Common myeloid progenitor, CD34-positive (primary cell): Measurements from ENCODE around the gene TUFT1.
A peak's percentile ranks its signal among the peaks of the same experiment; 100 is the strongest.

Source experiments
- CTCF ChIA-PET: fragments of 350-600 bp; sonication (Branson Sonifier 250); formaldehyde crosslinking; loops from one replicate; lab custom pipeline; 2021; ENCODE audit warnings: antibody characterized with exemption; lab: Charles Lee
- POLR2A ChIA-PET: fragments of 350-600 bp; sonication (Branson Sonifier 250); formaldehyde crosslinking; loops from one replicate; lab custom pipeline; 2021; ENCODE audit warnings: antibody characterized with exemption; lab: Charles Lee
- DNase-seq, 3 donors: peaks; one replicate each; pipeline versions ENCODE4 v3.0.0 to v3.0.0-alpha.2; 2013
- H3K27ac ChIP-seq, 2 experiments: 1 replicate in 1 of 2; 2 replicates in 1 of 2; pipeline ENCODE4 v1.7.0; 2013; ENCODE audit warnings: inconsistent platforms in 2 of 2, low read length in 2 of 2, mild to moderate bottlenecking in 2 of 2, low read depth in 1 of 2, moderate library complexity in 1 of 2; ENCODE audit not compliant: severe bottlenecking in 2 of 2, insufficient read depth in 1 of 2, poor library complexity in 1 of 2
- H3K27me3 ChIP-seq, 5 experiments: replicated peaks in 2 of 5; 1 replicate in 3 of 5; 2 replicates in 2 of 5; pipeline versions ENCODE4 v1.6.1 to v1.7.0; 2013; ENCODE audit warnings: low read length in 4 of 5, mild to moderate bottlenecking in 2 of 5, moderate library complexity in 2 of 5, inconsistent platforms in 1 of 5; ENCODE audit not compliant: insufficient read depth in 5 of 5, control insufficient read depth in 4 of 5
- H3K36me3 ChIP-seq, 4 experiments: 1 replicate in 2 of 4; 2 replicates in 2 of 4; pipeline versions ENCODE4 v1.6.1 to v1.7.0; 2013; ENCODE audit warnings: low read length in 3 of 4, control low read depth in 1 of 4, mild to moderate bottlenecking in 1 of 4; ENCODE audit not compliant: control insufficient read depth in 4 of 4, insufficient read depth in 4 of 4
- H3K4me1 ChIP-seq, 4 experiments: 1 replicate in 3 of 4; 2 replicates in 1 of 4; pipeline versions ENCODE4 v1.6.1 to v1.7.1; 2013; ENCODE audit warnings: low read length in 3 of 4, mild to moderate bottlenecking in 3 of 4, control low read depth in 1 of 4, inconsistent platforms in 1 of 4, moderate library complexity in 1 of 4; ENCODE audit not compliant: control insufficient read depth in 4 of 4, insufficient read depth in 4 of 4; ENCODE audit errors: control extremely low read depth in 1 of 4
- H3K4me3 ChIP-seq, 7 experiments: 1 replicate in 4 of 7; 2 replicates in 3 of 7; pipeline versions ENCODE4 v1.5.1 to v1.7.0; 2013; ENCODE audit warnings: mild to moderate bottlenecking in 7 of 7, low read length in 6 of 7, moderate library complexity in 6 of 7, inconsistent platforms in 2 of 7, low read depth in 2 of 7, control low read depth in 1 of 7; ENCODE audit not compliant: insufficient read depth in 4 of 7, control insufficient read depth in 1 of 7; ENCODE audit errors: extremely low read depth in 1 of 7
- H3K9me3 ChIP-seq, 5 experiments: 1 replicate in 4 of 5; 2 replicates in 1 of 5; pipeline versions ENCODE4 v1.6.1 to v1.7.1; 2013; ENCODE audit warnings: low read length in 4 of 5, mild to moderate bottlenecking in 2 of 5, inconsistent platforms in 1 of 5, low read depth in 1 of 5, moderate library complexity in 1 of 5; ENCODE audit not compliant: control insufficient read depth in 4 of 5, insufficient read depth in 2 of 5; ENCODE audit errors: control extremely low read depth in 1 of 5
- WGBS: methylation state at CpG from one replicate; pipeline ENCODE4 v1.1.5; 2013; ENCODE audit not compliant: insufficient coverage; 5-methylcytosine and 5-hydroxymethylcytosine counted together

TUFT1 gene

DNA sequence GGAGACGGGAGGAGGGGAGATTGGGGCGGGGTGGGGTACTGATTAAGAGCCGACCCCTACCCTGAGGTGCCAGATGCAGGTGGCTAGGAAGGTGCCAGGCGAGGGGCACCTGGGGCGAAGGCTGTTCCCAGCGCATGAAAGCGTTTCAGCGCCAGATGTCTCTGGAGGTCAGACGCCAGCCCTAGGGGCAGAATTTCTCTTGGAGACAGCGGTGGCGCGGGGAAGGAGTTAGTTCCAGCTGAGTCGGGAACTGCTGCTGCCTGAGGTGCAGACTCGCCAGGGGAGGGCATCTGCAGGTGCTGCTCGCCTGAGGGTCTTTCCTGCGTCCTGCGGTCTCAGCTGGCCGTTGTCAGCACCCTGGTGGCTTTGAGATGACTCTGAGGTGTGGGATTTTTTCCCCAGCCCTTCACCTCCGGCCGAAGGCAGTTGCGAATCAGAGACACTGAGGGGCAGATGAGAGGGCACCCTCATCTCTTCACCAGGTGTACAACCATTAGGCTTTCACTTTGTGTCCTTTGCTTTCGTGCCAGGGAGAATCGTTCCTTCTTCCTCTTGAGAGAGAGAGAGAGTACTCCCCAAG is 28.4 kb upstream of the TUFT1 start:
- 0% methylated on average over 20 of the region's 23 CpGs for WGBS
- H3K27ac ChIP-seq = no peak overlapping the region
- CTCF ChIA-PET = interaction anchor here (1.3 to 2.2 kb wide), 4 partner anchors 8 to 25 kb away, joined by 3 to 8 read pairs (median 5); no protein-coding TSS in a partner anchor
- H3K36me3 ChIP-seq = no peaks in the 10 kb centered on the region
- peaks cover 10 to 33% (median 24%) of the 10 kb centered on the region in 4 experiments for H3K4me1 ChIP-seq
- peak; percentile 25 to 57 (median 47) for DNase-seq
- peak overlapping the region; percentile 13 to 86 (median 77) for H3K4me3 ChIP-seq
- POLR2A ChIA-PET = no interaction called here
- H3K9me3 ChIP-seq = no peaks in the 10 kb centered on the region
- peaks cover 0 to 15% (median 10%) of the 10 kb centered on the region in 5 experiments for H3K27me3 ChIP-seq

DNA sequence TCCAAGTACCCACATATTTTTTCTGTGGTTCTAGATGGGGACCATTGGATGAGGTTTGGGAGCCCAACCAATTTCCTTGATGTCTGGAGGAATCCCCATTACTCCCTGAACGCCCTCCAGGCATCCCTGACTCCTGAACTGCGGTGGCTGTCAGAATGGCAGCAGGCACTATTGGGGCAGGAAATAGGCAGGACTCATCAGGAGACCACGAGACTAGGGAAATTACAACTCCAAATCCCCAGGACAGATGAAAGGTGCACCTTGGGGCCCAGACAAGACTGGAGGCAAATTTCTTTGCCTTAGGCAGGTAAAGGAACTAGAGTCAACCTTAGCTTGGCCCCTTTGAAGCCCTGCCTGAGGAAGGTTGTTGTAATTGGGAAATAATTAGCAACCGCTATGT is 27.8 kb upstream of the TUFT1 start:
- CTCF ChIA-PET = interaction anchor here (1.4 to 1.5 kb wide), 2 partner anchors 10 kb away, joined by 5 read pairs; no protein-coding TSS in a partner anchor
- Histone ChIP-seq H3K4me3 (peak overlapping the region in 6 of 7 experiments; percentile 43 to 86 (median 78)), H3K27ac (no peak overlapping the region), H3K4me1 (peaks cover 10 to 33% (median 24%) of the 10 kb centered on the region in 4 experiments), H3K36me3 (no peaks in the 10 kb centered on the region), H3K27me3 (peaks cover 0 to 15% (median 10%) of the 10 kb centered on the region in 5 experiments), H3K9me3 (no peaks in the 10 kb centered on the region)
- DNase-seq = no peak
- 50% methylated on average over 2 of the region's 4 CpGs for WGBS
- POLR2A ChIA-PET = no interaction called here

DNA sequence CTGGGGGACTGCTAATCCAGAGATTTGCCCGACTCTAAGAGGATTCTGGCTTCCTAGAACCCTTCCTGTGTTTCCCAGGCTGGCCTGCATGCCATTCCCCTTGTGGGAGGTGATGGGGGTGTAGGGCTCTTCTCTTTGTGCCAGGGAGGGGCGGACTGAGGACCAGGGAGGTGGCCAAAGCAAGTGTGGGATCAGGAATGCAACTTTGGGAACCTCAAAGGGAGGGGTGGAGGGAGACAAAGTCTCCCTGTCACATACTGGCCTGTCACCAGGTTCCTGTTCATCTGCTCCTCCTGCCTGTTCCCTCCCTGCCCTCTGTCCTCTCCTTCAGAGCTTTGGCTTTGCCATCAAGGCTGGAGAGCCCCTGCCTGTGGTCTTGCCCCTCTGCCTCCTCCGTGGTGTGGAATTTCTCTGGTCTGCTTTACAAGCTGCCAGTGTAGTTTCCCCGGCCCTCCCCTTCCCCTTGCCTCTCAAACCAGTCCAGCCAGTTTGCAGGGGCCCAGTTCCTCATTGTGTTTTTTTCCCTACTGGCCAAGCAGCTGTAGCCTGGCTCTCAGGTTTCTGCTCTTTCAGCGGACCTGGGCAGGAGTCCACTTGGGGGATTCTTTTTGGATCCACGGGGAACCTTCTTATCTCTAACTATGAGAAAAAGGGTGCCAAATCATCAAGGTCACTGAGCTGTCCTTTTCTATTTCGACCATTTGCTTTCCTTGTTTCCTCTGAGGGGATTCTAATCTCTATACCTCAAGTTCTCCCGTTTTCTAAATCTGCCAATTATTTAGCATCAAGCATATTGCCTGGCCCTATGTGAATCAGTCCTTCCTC is 27.1 kb upstream of the TUFT1 start:
- H3K27me3 ChIP-seq = peaks cover 0 to 15% (median 10%) of the 10 kb centered on the region in 5 experiments

DNA sequence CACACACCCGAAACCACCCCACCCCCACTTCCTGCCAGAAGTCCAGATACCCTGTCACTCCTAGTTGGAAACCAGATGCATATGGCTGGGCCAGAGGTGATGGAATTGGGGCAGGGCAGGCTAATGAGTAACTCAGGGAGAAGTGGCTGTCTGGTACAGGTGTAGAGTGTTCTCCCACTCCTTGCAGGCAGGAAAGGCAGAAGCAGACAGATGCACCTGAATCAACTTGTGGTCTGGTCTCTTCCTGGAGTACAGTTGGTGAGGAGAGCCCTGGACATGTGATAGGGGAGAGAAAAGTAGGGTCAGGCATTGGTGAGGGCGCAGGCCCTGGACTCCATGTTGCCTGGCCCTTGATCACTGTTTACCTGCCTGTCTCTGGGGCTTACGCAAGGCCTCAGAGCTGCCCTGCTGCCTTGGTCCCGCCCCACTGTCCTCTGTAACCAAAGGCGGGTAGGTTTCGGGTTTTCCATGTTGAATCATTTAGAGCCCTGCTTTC is 26.4 kb upstream of the TUFT1 start:
- DNase-seq = peak in 2 of 3 donors; percentile 40 to 41
- WGBS = 74% methylated on average over 6 of the region's 6 CpGs
- peaks cover 10 to 33% (median 24%) of the 10 kb centered on the region in 4 experiments for H3K4me1 ChIP-seq
- H3K27me3 ChIP-seq = peaks cover 0 to 15% (median 10%) of the 10 kb centered on the region in 5 experiments
- CTCF ChIA-PET = interaction anchor here (1.4 kb wide), 1 partner anchor 8 kb away, joined by 5 read pairs; no protein-coding TSS in a partner anchor
- no peak overlapping the region for H3K4me3 ChIP-seq
- POLR2A ChIA-PET = interaction anchor here (0.5 kb wide), 1 partner anchor 47 kb away, joined by 4 read pairs; no protein-coding TSS in a partner anchor
- no peaks in the 10 kb centered on the region for H3K36me3 ChIP-seq
- no peak overlapping the region for H3K27ac ChIP-seq
- H3K9me3 ChIP-seq = no peaks in the 10 kb centered on the region

More for the DNA sequence above, 27.1 kb upstream of the TUFT1 start:
- Histone ChIP-seq H3K9me3 (no peaks in the 10 kb centered on the region), H3K36me3 (no peaks in the 10 kb centered on the region), H3K4me1 (peaks cover 10 to 33% (median 24%) of the 10 kb centered on the region in 4 experiments), H3K4me3 (no peak overlapping the region), H3K27ac (no peak overlapping the region)
- WGBS = 63% methylated on average over 5 of the region's 8 CpGs
- no peak for DNase-seq
- CTCF ChIA-PET = interaction anchor here (1.4 kb wide), 1 partner anchor 9 kb away, joined by 5 read pairs; no protein-coding TSS in a partner anchor
- POLR2A ChIA-PET = interaction anchor here (0.5 kb wide), 1 partner anchor 47 kb away, joined by 4 read pairs; no protein-coding TSS in a partner anchor

DNA sequence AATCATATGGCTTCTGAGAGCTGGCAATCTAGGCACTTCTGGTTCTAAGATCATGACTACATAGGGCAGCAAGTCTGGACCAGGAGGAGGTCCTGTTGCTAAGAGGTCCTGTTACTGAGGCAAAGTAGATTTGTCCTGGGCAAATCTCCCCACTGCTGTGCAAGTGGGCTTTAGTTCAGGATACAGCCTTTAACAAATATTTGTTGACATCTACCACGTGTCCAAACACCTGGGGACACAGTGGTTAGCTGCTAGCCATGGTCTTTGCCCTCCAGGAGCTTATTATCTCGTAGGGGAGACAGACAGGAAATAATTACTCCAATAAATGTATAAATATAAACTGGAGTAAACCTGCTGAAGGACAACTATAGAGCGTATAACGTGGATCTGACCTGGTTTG is 25.7 kb upstream of the TUFT1 start:
- POLR2A ChIA-PET = no interaction called here

DNA sequence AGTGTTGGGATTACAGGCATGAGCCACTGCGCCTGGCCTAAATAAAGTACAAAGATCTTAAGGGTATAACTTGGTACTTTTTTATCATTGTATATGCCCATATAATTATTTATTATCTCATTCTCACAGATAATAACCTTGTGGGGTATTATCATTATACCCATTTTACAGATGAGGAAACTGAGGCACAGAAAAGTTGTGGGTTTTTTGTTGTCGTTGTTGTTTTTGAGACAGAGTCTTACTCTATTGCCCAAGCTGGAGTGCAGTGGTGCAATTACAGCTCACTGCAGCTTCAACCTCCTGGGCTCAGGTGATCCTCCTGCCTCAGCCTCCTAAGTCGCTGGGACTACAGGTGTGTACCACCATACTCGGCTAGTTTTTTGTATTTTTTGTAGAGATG is 24.8 kb upstream of the TUFT1 start:
- DNase-seq = no peak
- Histone ChIP-seq H3K4me3 (no peak overlapping the region), H3K27me3 (peaks cover 0 to 15% (median 6%) of the 10 kb centered on the region in 5 experiments), H3K9me3 (no peaks in the 10 kb centered on the region), H3K4me1 (peaks cover 8 to 32% (median 23%) of the 10 kb centered on the region in 4 experiments), H3K27ac (no peak overlapping the region), H3K36me3 (no peaks in the 10 kb centered on the region)
- WGBS = 100% methylated on average over 2 of the region's 4 CpGs
- CTCF ChIA-PET = no interaction called here
- POLR2A ChIA-PET = no interaction called here

More for the DNA sequence above, 25.7 kb upstream of the TUFT1 start:
- H3K4me1 ChIP-seq = peaks cover 10 to 33% (median 24%) of the 10 kb centered on the region in 4 experiments
- no peaks in the 10 kb centered on the region for H3K9me3 ChIP-seq
- no peak for DNase-seq
- 93% methylated on average over 3 of the region's 4 CpGs for WGBS
- peaks cover 0 to 15% (median 10%) of the 10 kb centered on the region in 5 experiments for H3K27me3 ChIP-seq
- no peaks in the 10 kb centered on the region for H3K36me3 ChIP-seq
- H3K27ac ChIP-seq = no peak overlapping the region
- no peak overlapping the region for H3K4me3 ChIP-seq
- CTCF ChIA-PET = no interaction called here
